Suppressor macrophage (primary cell): Measurements from ENCODE around the gene CEMP1.

ENCODE experiments used
- DNase-seq, 4 experiments: peaks; one replicate each; pipeline ENCODE4 v3.0.0-alpha.2; 2020 to 2022

The CEMP1 gene

GRCh38 chr16:2483939-2484897, 47.0 kb downstream of the CEMP1 start:
- no peak for DNase-seq

DNA sequence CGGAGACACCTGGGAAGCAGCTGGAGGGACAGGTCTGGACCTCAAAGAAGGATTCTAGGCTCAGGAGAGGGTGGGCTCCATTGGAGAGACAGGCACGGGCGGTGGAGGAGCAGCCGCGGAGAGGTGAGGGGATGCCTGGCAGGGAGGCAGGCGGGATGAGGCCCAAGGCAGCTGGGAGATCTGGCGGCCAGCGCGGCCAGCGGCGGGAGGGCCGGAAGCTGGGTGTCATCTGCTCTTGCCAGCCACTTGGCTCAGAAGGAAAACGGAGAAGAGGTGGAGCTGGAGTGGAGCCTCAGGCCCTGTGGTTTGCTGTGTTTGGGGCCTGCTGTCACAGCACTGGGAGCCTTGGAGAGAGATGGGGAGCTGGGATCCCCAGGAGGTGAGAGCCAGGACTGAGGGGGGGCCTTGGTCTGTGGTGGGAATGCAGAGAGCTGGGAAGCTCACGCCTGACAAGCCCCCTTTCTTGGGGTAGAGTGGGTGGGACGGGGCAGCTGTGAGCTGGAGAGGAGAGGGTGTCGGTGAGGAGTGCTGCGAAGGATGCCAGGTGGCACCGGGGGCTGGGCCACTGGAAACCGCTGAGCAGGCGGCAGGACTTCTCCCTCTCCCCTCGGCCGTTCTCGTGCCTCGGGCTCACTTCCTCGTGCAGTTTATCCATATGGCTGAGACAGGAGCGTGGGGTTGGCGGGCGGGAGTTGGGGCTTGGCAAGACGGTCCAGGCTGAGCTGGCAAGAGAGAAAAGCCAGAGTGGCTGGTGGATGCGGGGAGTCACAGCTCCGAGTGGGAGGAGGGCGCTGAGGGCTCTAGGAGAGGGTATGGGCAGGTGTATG, 48.3 kb downstream of the CEMP1 start:
- DNase-seq = peak; percentile 68 to 83 (median 73)

DNA sequence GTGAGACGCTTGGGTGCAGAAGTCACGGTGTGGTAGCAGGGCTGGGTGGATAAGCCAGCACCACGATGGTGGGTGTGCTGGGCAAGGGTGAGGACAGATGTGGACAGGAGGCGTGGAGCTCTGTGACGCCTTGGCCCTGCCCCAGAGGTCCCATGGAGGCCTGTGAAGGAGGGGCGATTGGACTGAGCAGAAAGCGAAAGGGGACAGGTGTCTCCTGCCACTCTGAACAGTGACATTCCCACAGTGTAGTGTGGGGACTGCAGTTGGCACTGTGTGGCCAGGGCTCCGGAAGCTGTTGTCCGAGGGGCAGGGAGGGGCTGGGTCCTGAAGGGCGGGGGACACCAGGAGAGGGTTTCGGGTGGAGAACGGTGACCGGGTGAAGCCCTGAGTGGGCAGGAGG, 49.0 kb downstream of the CEMP1 start:
- no peak for DNase-seq

- DNase-seq = no peak
Measured at GRCh38 chr16:2481676-2482075, 49.5 kb downstream of the CEMP1 start.

GRCh38 chr16:2480948-2481347, 50.3 kb downstream of the CEMP1 start:
- no peak for DNase-seq
